GM23338 (cell line): ENCODE measurements around the gene UBE2K. TPM values are rescaled to one million over a fixed set of nuclear protein-coding genes. Genes with fewer than 3 reads are reported as not detected.

Source experiments
- ATAC-seq: fragments of 200-7000 bp; cut with Tn5 transposase; 3 replicates; pipeline ENCODE4 v1.9.1; 2020
- DNase-seq: peaks from one replicate; pipeline ENCODE4 v3.0.0-alpha.2; 2015; ENCODE audit warnings: low spot score
- H2AFZ ChIP-seq: fragments of 200-600 bp; sonication (generic); 2 replicates; pipeline ENCODE4 v1.8.0; 2016; ENCODE audit warnings: antibody characterized with exemption, mild to moderate bottlenecking, moderate library complexity
- H3F3A ChIP-seq: fragments of 200-600 bp; sonication (generic); replicated peaks from 2 replicates; pipeline ENCODE4 v1.8.0; 2017; ENCODE audit warnings: antibody characterized with exemption, mixed run types, low read depth
- H3K27ac ChIP-seq: fragments of 200-600 bp; sonication (generic); 2 replicates; pipeline ENCODE4 v1.6.1; 2016; ENCODE audit warnings: low read depth
- H3K27me3 ChIP-seq: fragments of 200-600 bp; sonication (generic); 2 replicates; pipeline ENCODE4 v1.8.0; 2016; ENCODE audit warnings: mild to moderate bottlenecking, mixed run types, moderate library complexity; ENCODE audit not compliant: insufficient read depth
- H3K36me3 ChIP-seq: fragments of 200-600 bp; sonication (generic); 2 replicates; pipeline ENCODE4 v1.8.0; 2016; ENCODE audit warnings: mild to moderate bottlenecking; ENCODE audit not compliant: insufficient read depth
- H3K4me1 ChIP-seq: fragments of 200-600 bp; sonication (generic); 2 replicates; pipeline ENCODE4 v1.8.0; 2016; ENCODE audit warnings: mild to moderate bottlenecking, moderate library complexity; ENCODE audit not compliant: insufficient read depth
- H3K4me2 ChIP-seq: fragments of 200-600 bp; sonication (generic); 2 replicates; pipeline ENCODE4 v1.7.1; 2017; ENCODE audit warnings: mixed run types
- H3K4me3 ChIP-seq: fragments of 200-600 bp; sonication (generic); 2 replicates; pipeline ENCODE4 v1.6.1; 2016; ENCODE audit warnings: mixed run types
- H3K79me2 ChIP-seq: fragments of 200-600 bp; sonication (generic); replicated peaks from 2 replicates; pipeline ENCODE4 v1.8.0; 2017; ENCODE audit warnings: mild to moderate bottlenecking; ENCODE audit not compliant: insufficient read depth
- H3K9me2 ChIP-seq: fragments of 200-600 bp; sonication (generic); 2 replicates; pipeline ENCODE4 v1.8.0; 2017; ENCODE audit not compliant: insufficient read depth
- H4K20me1 ChIP-seq: fragments of 200-600 bp; sonication (generic); replicated peaks from 2 replicates; pipeline ENCODE4 v1.8.0; 2017; ENCODE audit warnings: mild to moderate bottlenecking; ENCODE audit not compliant: insufficient read depth
- H3K27ac Mint-ChIP-seq: 2 replicates; pipeline ENCODE4 v1.8.0; 2020; ENCODE audit warnings: inconsistent platforms, mild to moderate bottlenecking, moderate library complexity, mixed read lengths
- H3K27me3 Mint-ChIP-seq: 3 replicates; pipeline ENCODE4 v1.8.0; 2022; ENCODE audit warnings: low read depth, mild to moderate bottlenecking, moderate library complexity, mixed read lengths, inconsistent platforms; ENCODE audit not compliant: insufficient read depth, poor library complexity
- H3K36me3 Mint-ChIP-seq: 3 replicates; pipeline ENCODE4 v1.8.0; 2021; ENCODE audit warnings: low read depth, mild to moderate bottlenecking, inconsistent platforms, moderate library complexity, mixed read lengths
- H3K4me1 Mint-ChIP-seq: 3 replicates; pipeline ENCODE4 v1.8.0; 2020; ENCODE audit warnings: mild to moderate bottlenecking, inconsistent platforms, mixed read lengths
- H3K4me3 Mint-ChIP-seq: 3 replicates; pipeline ENCODE4 v1.8.0; 2021; ENCODE audit warnings: moderate library complexity, mild to moderate bottlenecking, inconsistent platforms, mixed read lengths
- H3K9me3 Mint-ChIP-seq: 3 replicates; pipeline ENCODE4 v1.8.0; 2020; ENCODE audit warnings: moderate library complexity, mild to moderate bottlenecking, inconsistent platforms, mixed read lengths
- CREB1 ChIP-seq: fragments of 250-450 bp; sonication (Bioruptor Pico); IDR thresholded peaks from 2 replicates; pipeline ENCODE4 v1.5.0; 2020; ENCODE audit warnings: low read depth, mild to moderate bottlenecking, moderate library complexity
- CTCF ChIP-seq, 2 experiments: fragments of 200-600 bp in 1 of 2; sonication (generic) in 1 of 2; conservative IDR thresholded peaks; 2 replicates each; pipeline versions ENCODE4 v1.5.1 to v1.6.1; 2016 to 2017; ENCODE audit warnings: antibody characterized with exemption in 2 of 2, low read depth in 2 of 2, mild to moderate bottlenecking in 2 of 2, moderate library complexity in 1 of 2
- ETS1 ChIP-seq: IDR thresholded peaks from 2 replicates; pipeline ENCODE4 v1.6.1; 2016; ENCODE audit warnings: antibody characterized with exemption
- EZH2 ChIP-seq: fragments of 200-600 bp; sonication (generic); IDR thresholded peaks from one replicate; pipeline ENCODE4 v1.8.0; 2017; ENCODE audit warnings: antibody characterized with exemption, mild to moderate bottlenecking, low read depth; ENCODE audit not compliant: unreplicated experiment
- EZH2phosphoT487 ChIP-seq: fragments of 200-600 bp; sonication (generic); IDR thresholded peaks from one replicate; pipeline ENCODE4 v1.8.1; 2018; ENCODE audit warnings: antibody characterized with exemption; ENCODE audit not compliant: unreplicated experiment
- JUNB ChIP-seq: IDR thresholded peaks from one replicate; pipeline ENCODE4 v1.6.1; 2016; ENCODE audit warnings: antibody characterized with exemption; ENCODE audit not compliant: unreplicated experiment
- NANOG ChIP-seq: IDR thresholded peaks from 2 replicates; pipeline ENCODE4 v1.6.1; 2016; ENCODE audit warnings: antibody characterized with exemption, borderline replicate concordance
- POLR2AphosphoS5 ChIP-seq: IDR thresholded peaks from 2 replicates; pipeline ENCODE4 v1.6.1; 2016; ENCODE audit warnings: antibody characterized with exemption, low read depth
- REST ChIP-seq: IDR thresholded peaks from one replicate; pipeline ENCODE4 v1.6.1; 2018; ENCODE audit warnings: antibody characterized with exemption; ENCODE audit not compliant: unreplicated experiment
- STAT1 ChIP-seq: IDR thresholded peaks from one replicate; pipeline ENCODE4 v1.6.1; 2016; ENCODE audit warnings: antibody characterized with exemption; ENCODE audit not compliant: unreplicated experiment
- ZNF114 ChIP-seq: fragments of 250-450 bp; sonication (Bioruptor Pico); IDR thresholded peaks from 2 replicates; pipeline ENCODE4 v1.5.0; 2020; ENCODE audit warnings: mild to moderate bottlenecking, moderate library complexity
- ZNF331 ChIP-seq: fragments of 250-450 bp; sonication (Bioruptor Pico); IDR thresholded peaks from 2 replicates; pipeline ENCODE4 v1.5.0; 2020; ENCODE audit warnings: low read depth, mild to moderate bottlenecking, moderate library complexity
- ZNF462 ChIP-seq: fragments of 250-450 bp; sonication (Bioruptor Pico); IDR thresholded peaks from 2 replicates; pipeline ENCODE4 v1.5.0; 2020; ENCODE audit warnings: mild to moderate bottlenecking, moderate library complexity
- polyA plus RNA-seq: library from polyadenylated mRNA; unstranded; fragments of >200 nt; fragmentation: Nextera tagmentation; extraction: Ambion mirVana; gene quantifications from 2 replicates; pipeline ENCODE4 v1.2.1, GENCODE V29; 2016
- total RNA-seq: library from RNA; depleted of rRNA; stranded (reverse); fragments of >200 nt; shearing (Covaris generic); gene quantifications from 2 replicates; pipeline ENCODE4 v1.2.3, GENCODE V29; 2014

The UBE2K gene
- total and polyA plus RNA-seq, 2 experiments from 2014 or later: 97.7 to 207 TPM

GRCh38 chr4:39770471-39770870 is 72.5 kb downstream of the UBE2K start:
- no peak for TF ChIP-seq EZH2
- TF ChIP-seq EZH2phosphoT487: no peak
- no peak for TF ChIP-seq CTCF (conservative IDR thresholded peaks at IDR 0.05; ENCODE audit: low read depth in 2 of 2)
- TF ChIP-seq ZNF462: no peak
- no peak for TF ChIP-seq REST
- no peak for TF ChIP-seq POLR2AphosphoS5
- no peak for TF ChIP-seq ZNF114
- TF ChIP-seq ETS1: no peak
- TF ChIP-seq ZNF331 (CRISPR knock-in tag): no peak
- no peak for TF ChIP-seq STAT1
- no peak for TF ChIP-seq JUNB
- TF ChIP-seq NANOG: no peak
- no peak for TF ChIP-seq CREB1
- H3K27ac ChIP-seq: no peak overlapping the region
- H3K4me2 ChIP-seq: no peak overlapping the region
- 0 out of 2 replicates have a peak, but pooled peaks cover 18% of the 10 kb centered on the region for H4K20me1 ChIP-seq
- no peak for DNase-seq
- H3K4me1 ChIP-seq: no peaks in the 10 kb centered on the region
- peaks cover 9% of the 10 kb centered on the region for H3F3A ChIP-seq
- Mint-ChIP-seq H3K36me3 (peaks cover 58% of the 10 kb centered on the region), H3K4me1 (0 out of 3 replicates have a peak, but pooled peaks cover 2% of the 10 kb centered on the region), H3K27me3 (peaks cover 12% of the 10 kb centered on the region), H3K9me3 (no peaks in the 10 kb centered on the region), H3K4me3 (no peak overlapping the region), H3K27ac (no peak overlapping the region)
- no peaks in the 10 kb centered on the region for H3K9me2 ChIP-seq
- H2AFZ ChIP-seq: no peak overlapping the region
- peaks cover 22% of the 10 kb centered on the region for H3K79me2 ChIP-seq
- no peak for ATAC-seq
- H3K4me3 ChIP-seq: no peak overlapping the region
- H3K36me3 ChIP-seq: peaks cover 8% of the 10 kb centered on the region; the same call in 1 of the 2 replicates
- H3K27me3 ChIP-seq: no peaks in the 10 kb centered on the region
